LNCAP (cell line): ENCODE data around the gene NDUFB8.
A peak's percentile ranks its signal among the peaks of the same experiment; 100 is the strongest.

Experiments used
- TF ChIP-seq, protein P1 (sequence below): fragments of 450-650 bp; IDR thresholded peaks from 2 replicates; pipeline ENCODE4 v1.5.1; 2017; ENCODE audit warnings: mild to moderate bottlenecking

Gene NDUFB8

DNA sequence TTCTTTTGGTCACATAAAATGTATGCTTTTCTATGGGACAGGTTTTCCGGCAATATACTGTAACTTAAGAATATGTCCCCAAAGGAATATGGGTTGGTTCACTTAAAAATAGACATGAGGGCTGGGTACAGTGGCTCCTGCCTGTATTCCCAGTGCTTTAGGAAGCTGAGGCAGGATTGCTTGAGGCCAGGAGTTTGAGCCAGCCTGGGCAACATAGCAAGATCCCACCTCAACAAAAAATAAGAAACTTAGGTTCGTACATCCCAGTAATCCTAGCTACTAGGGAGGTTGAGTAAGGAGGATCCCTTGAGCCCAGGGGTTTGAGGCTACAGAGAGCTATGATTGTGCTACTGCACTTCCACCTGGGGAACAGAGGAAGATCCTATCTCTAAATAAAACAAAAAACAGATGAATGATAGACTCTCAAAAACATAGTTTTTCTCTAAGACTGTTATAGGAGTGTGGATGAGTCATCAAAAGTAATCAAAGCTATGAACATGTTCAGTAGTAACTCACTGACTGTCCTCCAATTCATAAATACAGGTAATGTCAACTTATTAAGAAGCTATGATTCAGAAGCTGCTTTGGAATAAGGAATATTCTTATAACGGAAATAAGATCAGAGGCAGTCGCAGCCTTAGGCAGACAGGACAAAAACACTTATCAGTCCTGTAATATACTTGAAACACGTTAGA is 7.4 kb downstream of the NDUFB8 start:
- TF ChIP-seq, protein P1, sequence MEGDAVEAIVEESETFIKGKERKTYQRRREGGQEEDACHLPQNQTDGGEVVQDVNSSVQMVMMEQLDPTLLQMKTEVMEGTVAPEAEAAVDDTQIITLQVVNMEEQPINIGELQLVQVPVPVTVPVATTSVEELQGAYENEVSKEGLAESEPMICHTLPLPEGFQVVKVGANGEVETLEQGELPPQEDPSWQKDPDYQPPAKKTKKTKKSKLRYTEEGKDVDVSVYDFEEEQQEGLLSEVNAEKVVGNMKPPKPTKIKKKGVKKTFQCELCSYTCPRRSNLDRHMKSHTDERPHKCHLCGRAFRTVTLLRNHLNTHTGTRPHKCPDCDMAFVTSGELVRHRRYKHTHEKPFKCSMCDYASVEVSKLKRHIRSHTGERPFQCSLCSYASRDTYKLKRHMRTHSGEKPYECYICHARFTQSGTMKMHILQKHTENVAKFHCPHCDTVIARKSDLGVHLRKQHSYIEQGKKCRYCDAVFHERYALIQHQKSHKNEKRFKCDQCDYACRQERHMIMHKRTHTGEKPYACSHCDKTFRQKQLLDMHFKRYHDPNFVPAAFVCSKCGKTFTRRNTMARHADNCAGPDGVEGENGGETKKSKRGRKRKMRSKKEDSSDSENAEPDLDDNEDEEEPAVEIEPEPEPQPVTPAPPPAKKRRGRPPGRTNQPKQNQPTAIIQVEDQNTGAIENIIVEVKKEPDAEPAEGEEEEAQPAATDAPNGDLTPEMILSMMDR = no peak

- TF ChIP-seq, protein P1 = no peak
Measured at GRCh38 chr10:100520811-100521210, 8.9 kb downstream of the NDUFB8 start.

DNA sequence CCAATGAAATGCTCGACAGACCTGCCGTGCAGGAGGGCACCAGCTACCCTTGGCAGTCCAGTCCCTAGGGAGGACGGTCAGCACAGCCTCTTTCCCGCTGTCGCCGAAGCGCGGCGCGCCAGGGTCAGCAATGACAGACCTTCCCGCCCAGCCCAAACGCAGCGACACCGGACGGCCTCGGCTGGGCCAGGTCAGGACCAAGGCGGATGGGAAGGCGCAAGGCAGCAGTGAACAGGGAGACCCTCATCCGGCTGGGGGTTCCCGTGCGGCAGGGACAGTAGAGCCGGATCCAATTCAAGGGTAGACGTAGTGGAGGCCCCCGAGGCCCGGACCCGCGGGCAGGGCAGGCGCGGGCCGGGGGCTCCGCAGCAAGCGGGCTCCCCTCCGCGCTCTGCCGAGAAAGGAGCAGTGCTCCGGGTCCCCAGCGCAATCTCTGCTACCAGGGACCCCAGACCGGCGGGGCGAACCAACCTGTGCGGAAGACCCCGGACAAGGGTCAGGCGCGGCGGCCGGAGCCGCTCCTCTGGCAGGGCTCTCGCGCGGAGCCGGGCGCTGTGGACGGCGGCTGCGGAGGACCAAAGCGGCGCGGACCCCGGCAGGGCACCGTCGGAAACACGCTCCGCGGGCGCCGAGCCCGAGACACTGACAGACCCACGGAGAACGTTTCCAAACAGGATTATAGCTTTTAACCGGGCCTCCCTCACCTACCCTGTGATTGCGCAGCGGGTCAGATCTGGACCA is 10.2 kb downstream of the NDUFB8 start, which contains the start of gene SEC31B:
SEC31B (minus strand) TSS at position 551 of the 741 bp plus-strand sequence. CDS start 2,909 bp downstream, outside the sequence.
- TF ChIP-seq, protein P1 = no peak

DNA sequence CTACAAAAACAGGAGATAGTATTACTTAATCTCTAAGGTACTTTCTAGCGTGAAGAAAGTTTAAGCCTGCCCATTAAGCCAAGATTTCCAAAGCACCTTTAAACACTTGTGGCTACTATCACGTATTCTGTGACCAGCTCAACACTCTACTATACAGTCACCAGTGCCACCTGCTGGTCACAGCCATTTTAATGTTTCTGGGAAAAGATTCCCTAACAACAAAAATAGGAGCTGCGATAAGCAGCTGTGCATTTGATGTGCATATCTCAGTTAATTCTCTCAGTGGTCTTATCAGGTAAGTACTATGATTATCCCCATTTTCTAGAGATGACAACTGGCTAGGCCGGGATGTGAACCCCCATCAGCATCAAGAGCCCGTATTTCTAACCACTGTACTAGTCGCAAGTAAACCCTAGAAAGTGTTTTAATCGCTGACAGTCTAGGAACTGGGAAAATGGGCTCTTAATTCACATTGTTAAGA is 10.9 kb downstream of the NDUFB8 start:
- TF ChIP-seq, protein P1 = peak; percentile 53

- TF ChIP-seq, protein P1 = peak; percentile 12; the same call in 1 of the 2 replicates
Measured at GRCh38 chr10:100516847-100517246, 12.8 kb downstream of the NDUFB8 start.

DNA sequence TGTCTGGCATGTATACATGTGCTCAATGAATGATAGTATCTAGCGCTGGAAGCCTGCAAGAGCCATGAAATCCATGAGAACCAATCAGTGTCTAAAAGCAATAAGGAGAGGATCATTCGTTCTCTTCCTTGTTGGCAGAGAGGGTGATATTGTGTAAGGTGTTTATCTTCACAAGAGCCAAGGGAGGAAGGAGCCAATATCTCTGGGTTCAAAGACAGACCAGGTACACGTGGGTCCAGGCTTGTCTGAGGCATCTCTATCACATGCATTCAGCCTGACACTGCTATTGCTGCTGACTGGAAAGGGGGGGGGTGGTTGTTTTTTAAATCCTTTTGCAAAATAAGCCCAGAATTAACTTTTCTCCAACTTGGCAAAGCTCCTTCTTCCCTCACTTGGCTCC is 14.1 kb downstream of the NDUFB8 start:
- TF ChIP-seq, protein P1 = no peak

- TF ChIP-seq, protein P1 = no peak
Measured at GRCh38 chr10:100510533-100511308, 18.9 kb downstream of the NDUFB8 start.
